GM21367 (cell line): ENCODE measurements around the gene IL4.
"Not testable (repeated sequence)": the region's sequence is repeated elsewhere in the genome, so short reads cannot be mapped to it uniquely, and the experiment has no call there.

Experiments used
- ATAC-seq: cut with Tn5 transposase; IDR thresholded peaks from one replicate; pipeline ENCODE4 v1.9.1; 2021; ENCODE audit not compliant: unreplicated experiment

Gene IL4

GRCh38 chr5:132689513-132689912 is 15.7 kb downstream of the IL4 start:
- ATAC-seq = no peak

- ATAC-seq = no peak
Observed at GRCh38 chr5:132690156-132690555, 16.4 kb downstream of the IL4 start.

GRCh38 chr5:132691755-132692631 is 18.2 kb downstream of the IL4 start:
- not testable (repeated sequence) for ATAC-seq

- ATAC-seq = no peak
Observed at GRCh38 chr5:132692632-132692967, 18.8 kb downstream of the IL4 start.

GRCh38 chr5:132695956-132696355 is 22.2 kb downstream of the IL4 start:
- no peak for ATAC-seq

- ATAC-seq = no peak
Observed at GRCh38 chr5:132704875-132705274, 31.1 kb downstream of the IL4 start.

GRCh38 chr5:132708645-132709044 is 34.9 kb downstream of the IL4 start:
- ATAC-seq = no peak

- ATAC-seq = no peak
Observed at GRCh38 chr5:132714456-132715307, 40.9 kb downstream of the IL4 start.

- no peak for ATAC-seq
Observed at GRCh38 chr5:132718544-132719312, 44.9 kb downstream of the IL4 start.

GRCh38 chr5:132725745-132726144 is 52.0 kb downstream of the IL4 start:
- ATAC-seq = no peak

- ATAC-seq = no peak
Observed at GRCh38 chr5:132729896-132730295, 56.1 kb downstream of the IL4 start.
